A549 (cell line): ENCODE data around the gene B4GALT3. TPM values are rescaled to one million over a fixed set of nuclear protein-coding genes. Genes with fewer than 3 reads are reported as not detected.

Experiments
- ATAC-seq, 2 experiments: fragments of 200-7000 bp in 1 of 2; fragments of >200 bp in 1 of 2; cut with Nextera tagmentation in 1 of 2; cut with Tn5 transposase in 1 of 2; 3 replicates each; pipeline versions ENCODE4 v1.8.0 to v1.9.1; 2018 to 2020; ENCODE audit warnings: mild to moderate bottlenecking in 1 of 2, moderate library complexity in 1 of 2
- CTCF ChIA-PET: fragments of 300-600 bp; sonication (Branson Sonifier 250); formaldehyde crosslinking; extraction: SDS; loops from one replicate; lab custom pipeline; 2021; ENCODE audit warnings: antibody characterized with exemption, inconsistent platforms; lab: Yijun Ruan, JAX
- POLR2A ChIA-PET: fragments of 350-600 bp; formaldehyde crosslinking; extraction: SDS; loops from one replicate; lab custom pipeline; 2021; ENCODE audit warnings: antibody characterized with exemption, inconsistent platforms; lab: Yijun Ruan, JAX
- DNase-seq, 2 experiments: peaks; one replicate each; pipeline versions ENCODE4 v3.0.0 to v3.0.0-alpha.2; 2011 to 2016; ENCODE audit warnings: low read depth in 1 of 2, low spot score in 1 of 2
- FAIRE-seq: peaks from 2 replicates; lab custom pipeline; 2011; peaks lifted over from hg19 to GRCh38; lab: Jason Lieb, UNC
- H3K27ac ChIP-seq, 2 experiments: fragments of >200 bp; sonication (Bioruptor Twin); formaldehyde crosslinking; 3 replicates each; pipeline ENCODE4 v1.5.1; 2016 to 2017
- H3K4me1 ChIP-seq: fragments of >200 bp; sonication (Bioruptor Twin); formaldehyde crosslinking; 3 replicates; pipeline ENCODE4 v1.6.1; 2016
- H3K4me2 ChIP-seq: fragments of >200 bp; sonication (Bioruptor Twin); formaldehyde crosslinking; 3 replicates; pipeline ENCODE4 v1.6.1; 2016
- H3K4me3 ChIP-seq: fragments of >200 bp; sonication (Bioruptor Twin); formaldehyde crosslinking; 3 replicates; pipeline ENCODE4 v1.5.1; 2016
- H3K9me3 ChIP-seq: fragments of >200 bp; sonication (Bioruptor Twin); formaldehyde crosslinking; 3 replicates; pipeline ENCODE4 v1.6.1; 2016
- BCL3 ChIP-seq: fragments of >200 bp; sonication (Bioruptor Twin); formaldehyde crosslinking; IDR thresholded peaks from 3 replicates; pipeline ENCODE4 v1.6.1; 2016
- CBX2 ChIP-seq: fragments of 200-600 bp; sonication (generic); IDR thresholded peaks from 2 replicates; pipeline ENCODE4 v1.6.1; 2016; ENCODE audit warnings: low read depth, mild to moderate bottlenecking, borderline replicate concordance
- CEBPB ChIP-seq, 2 experiments: fragments of >200 bp in 1 of 2; sonication (Bioruptor Twin) in 1 of 2; formaldehyde crosslinking in 1 of 2; IDR thresholded peaks; 2 replicates each; pipeline ENCODE4 v1.6.1; 2012 to 2016
- CHD2 ChIP-seq: fragments of 150-350 bp; IDR thresholded peaks from 2 replicates; pipeline ENCODE4 v1.6.1; 2014; ENCODE audit warnings: low read length; ENCODE audit not compliant: partially characterized antibody
- CHD4 ChIP-seq: fragments of 200-600 bp; sonication (generic); IDR thresholded peaks from 2 replicates; pipeline ENCODE4 v1.6.1; 2016; ENCODE audit warnings: antibody characterized with exemption, mild to moderate bottlenecking, borderline replicate concordance
- E2F6 ChIP-seq: IDR thresholded peaks from 2 replicates; pipeline ENCODE4 v1.6.1; 2012; ENCODE audit warnings: low read depth, borderline replicate concordance
- ELK1 ChIP-seq: fragments of 150-350 bp; IDR thresholded peaks from 2 replicates; pipeline ENCODE4 v1.6.1; 2014; ENCODE audit warnings: low read depth, mild to moderate bottlenecking, low read length
- FOSB ChIP-seq: fragments of 250-450 bp; sonication (Bioruptor Pico); IDR thresholded peaks from 2 replicates; pipeline ENCODE4 v1.5.0; 2020; ENCODE audit warnings: mild to moderate bottlenecking, moderate library complexity
- HDAC2 ChIP-seq: fragments of 200-600 bp; sonication (generic); IDR thresholded peaks from 2 replicates; pipeline ENCODE4 v1.6.1; 2016
- HOXA7 ChIP-seq: fragments of 250-450 bp; sonication (Bioruptor Pico); IDR thresholded peaks from 2 replicates; pipeline ENCODE4 v1.5.0; 2020; ENCODE audit warnings: mild to moderate bottlenecking, moderate library complexity
- HOXB13 ChIP-seq: fragments of 250-450 bp; sonication (Bioruptor Pico); IDR thresholded peaks from 2 replicates; pipeline ENCODE4 v1.5.0; 2020; ENCODE audit warnings: low read depth, mild to moderate bottlenecking, moderate library complexity
- HOXB5 ChIP-seq: fragments of 250-450 bp; sonication (Bioruptor Pico); IDR thresholded peaks from 2 replicates; pipeline ENCODE4 v1.5.0; 2020; ENCODE audit warnings: mild to moderate bottlenecking, moderate library complexity
- KDM5A ChIP-seq: fragments of 200-600 bp; sonication (generic); IDR thresholded peaks from 2 replicates; pipeline ENCODE4 v1.6.1; 2016; ENCODE audit warnings: antibody characterized with exemption, mild to moderate bottlenecking
- MAZ ChIP-seq: fragments of 150-350 bp; IDR thresholded peaks from 2 replicates; pipeline ENCODE4 v1.6.1; 2014; ENCODE audit warnings: antibody characterized with exemption, low read depth, low read length, borderline replicate concordance
- MYC ChIP-seq: IDR thresholded peaks from 2 replicates; pipeline ENCODE4 v1.6.1; 2012; ENCODE audit warnings: mild to moderate bottlenecking, inconsistent platforms, low read length, improper control_type of control experiment, borderline replicate concordance
- NFE2L2 ChIP-seq: fragments of 150-350 bp; conservative IDR thresholded peaks from 2 replicates; pipeline ENCODE4 v1.6.1; 2014; ENCODE audit warnings: low read length
- NPAS2 ChIP-seq: fragments of 250-450 bp; sonication (Bioruptor Pico); IDR thresholded peaks from 2 replicates; pipeline ENCODE4 v1.8.0; 2022; ENCODE audit warnings: mild to moderate bottlenecking, moderate library complexity, borderline replicate concordance
- PBX3 ChIP-seq: IDR thresholded peaks from 2 replicates; pipeline ENCODE4 v1.6.1; 2012
- POLR2A ChIP-seq: IDR thresholded peaks from 2 replicates; pipeline ENCODE4 v1.6.1; 2012; ENCODE audit warnings: mild to moderate bottlenecking, low read length
- RFX5 ChIP-seq: fragments of 450-650 bp; IDR thresholded peaks from 2 replicates; pipeline ENCODE4 v1.7.1; 2014; ENCODE audit warnings: antibody characterized with exemption, mild to moderate bottlenecking, moderate library complexity
- TFCP2L1 ChIP-seq: fragments of 250-450 bp; sonication (Bioruptor Pico); IDR thresholded peaks from 2 replicates; pipeline ENCODE4 v1.5.0; 2021; ENCODE audit warnings: mild to moderate bottlenecking
- TP53 ChIP-seq: fragments of 250-450 bp; sonication (Bioruptor Pico); IDR thresholded peaks from 2 replicates; pipeline ENCODE4 v1.5.0; 2021; ENCODE audit warnings: mild to moderate bottlenecking, moderate library complexity
- ZFP36 ChIP-seq: fragments of 450-650 bp; IDR thresholded peaks from 2 replicates; pipeline ENCODE4 v1.6.1; 2014; ENCODE audit warnings: borderline replicate concordance; ENCODE audit not compliant: partially characterized antibody
- ZNF302 ChIP-seq: fragments of 250-450 bp; sonication (Bioruptor Pico); IDR thresholded peaks from 2 replicates; pipeline ENCODE4 v1.9.0; 2021; ENCODE audit warnings: inconsistent platforms, mild to moderate bottlenecking, moderate library complexity
- ZSCAN20 ChIP-seq: fragments of 250-450 bp; sonication (Bioruptor Pico); IDR thresholded peaks from 2 replicates; pipeline ENCODE4 v1.8.0; 2022; ENCODE audit warnings: mild to moderate bottlenecking, moderate library complexity
- WGBS: methylation state at CpG from one replicate; pipeline ENCODE4 v1.1.6; 2017; ENCODE audit errors: missing lambda C conversion rate; 5-methylcytosine and 5-hydroxymethylcytosine counted together
- polyA plus RNA-seq, 4 experiments: library from polyadenylated mRNA; depleted of rRNA in 3 of 4; stranded (reverse); fragments of >200 nt; fragmentation: RNase III in 1 of 4; extraction: RNeasy Plus Mini Kit Qiagen cat#74134 plus additional on column Dnase treatment in 1 of 4; gene quantifications; 2 replicates in 3 of 4; 3 replicates in 1 of 4; pipeline ENCODE4 v1.2.3, GENCODE V29; 2011 to 2017
- TF ChIP-seq, protein P1 (sequence below): fragments of >200 bp; sonication (Bioruptor Twin); formaldehyde crosslinking; IDR thresholded peaks from 2 replicates; pipeline ENCODE4 v1.6.1; 2016

Gene B4GALT3
- polyA plus RNA-seq, 2 of the 4 experiments (the other 2 are of a cell fraction) = 25.3 to 25.5 TPM

GRCh38 chr1:161190962-161191521 is 13.7 kb upstream of the B4GALT3 start (continued):
- TF ChIP-seq FOSB (CRISPR knock-in tag) (no peak), ELK1 (no peak), NFE2L2 (no peak)

GRCh38 chr1:161189036-161189435 is 11.7 kb upstream of the B4GALT3 start:
- no peak for TF ChIP-seq PBX3
- no peak for TF ChIP-seq E2F6
- TF ChIP-seq ZSCAN20 = no peak
- no peak for TF ChIP-seq FOSB (CRISPR knock-in tag)
- TF ChIP-seq HDAC2 = no peak
- TF ChIP-seq ZNF302 (CRISPR knock-in tag) = no peak
- no peak for TF ChIP-seq MYC
- no peak for TF ChIP-seq TFCP2L1 (CRISPR knock-in tag)
- no peak for TF ChIP-seq HOXB5
- TF ChIP-seq CEBPB (IDR thresholded peaks at IDR 0.05) = no peak
- TF ChIP-seq, protein P1, sequence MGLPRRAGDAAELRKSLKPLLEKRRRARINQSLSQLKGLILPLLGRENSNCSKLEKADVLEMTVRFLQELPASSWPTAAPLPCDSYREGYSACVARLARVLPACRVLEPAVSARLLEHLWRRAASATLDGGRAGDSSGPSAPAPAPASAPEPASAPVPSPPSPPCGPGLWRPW = no peak
- TF ChIP-seq ELK1 = no peak
- Histone ChIP-seq H3K27ac (no peak overlapping the region), H3K4me3 (no peak overlapping the region), H3K4me1 (no peaks in the 10 kb centered on the region), H3K4me2 (no peak overlapping the region), H3K9me3 (no peaks in the 10 kb centered on the region)
- DNase-seq (no peak), FAIRE-seq (no peak), ATAC-seq (no peak)
- POLR2A ChIA-PET = no interaction called here
- CTCF ChIA-PET = interaction anchor here (6.5 to 7.8 kb wide), 2 partner anchors 15 to 194 kb away, joined by 89 to 93 read pairs; partner anchors contain the start of gene NDUFS2
- 74% methylated on average over 5 of the region's 5 CpGs for WGBS

- TF ChIP-seq KDM5A (no peak), TP53 (CRISPR knock-in tag) (no peak), HOXA7 (CRISPR knock-in tag) (no peak), CHD4 (no peak), NPAS2 (CRISPR knock-in tag) (no peak), HOXB13 (CRISPR knock-in tag) (no peak), MAZ (no peak), BCL3 (no peak), POLR2A (no peak), CBX2 (no peak), HDAC2 (no peak), ZFP36 (no peak), TFCP2L1 (CRISPR knock-in tag) (no peak), CHD2 (no peak), RFX5 (no peak)
- FAIRE-seq = no peak
- POLR2A ChIA-PET = interaction anchor here (0.6 kb wide), 1 partner anchor 37 kb away, joined by 9 read pairs; the partner anchor contains the start of gene TOMM40L
- H3K4me1 ChIP-seq = no peaks in the 10 kb centered on the region
- no peak overlapping the region for H3K4me2 ChIP-seq
- no peaks in the 10 kb centered on the region for H3K9me3 ChIP-seq
- ATAC-seq = no peak
- 82% methylated on average over 6 of the region's 6 CpGs for WGBS
- CTCF ChIA-PET = interaction anchor here (0.7 to 7.8 kb wide), 3 partner anchors 34 to 1011 kb away, joined by 3 to 89 read pairs (median 3); no protein-coding TSS in a partner anchor
- no peak overlapping the region for H3K4me3 ChIP-seq
- no peak for DNase-seq
- H3K27ac ChIP-seq = no peak overlapping the region
These were observed 11.1 kb upstream of the B4GALT3 start for GRCh38 chr1:161188381-161188780.
